Ishikawa (cell line): ENCODE results near the gene MTFP1.

ENCODE experiments used
- CEBPB ChIP-seq: IDR thresholded peaks from 2 replicates; pipeline ENCODE4 v1.6.1; 2012
- CREB1 ChIP-seq: IDR thresholded peaks from 2 replicates; pipeline ENCODE4 v1.6.1; 2012; ENCODE audit warnings: low read depth
- EGR1 ChIP-seq: IDR thresholded peaks from 2 replicates; pipeline ENCODE4 v1.6.1; 2012
- EP300 ChIP-seq: IDR thresholded peaks from 2 replicates; pipeline ENCODE4 v1.6.1; 2012; ENCODE audit warnings: borderline replicate concordance
- FOXM1 ChIP-seq: IDR thresholded peaks from 2 replicates; pipeline ENCODE4 v1.6.1; 2012; ENCODE audit warnings: low read depth, borderline replicate concordance
- MAX ChIP-seq: IDR thresholded peaks from 2 replicates; pipeline ENCODE4 v1.6.1; 2012
- NFIC ChIP-seq: IDR thresholded peaks from 2 replicates; pipeline ENCODE4 v1.6.1; 2012
- RAD21 ChIP-seq: IDR thresholded peaks from 2 replicates; pipeline ENCODE4 v1.6.1; 2012; ENCODE audit warnings: low read depth
- REST ChIP-seq: IDR thresholded peaks from 2 replicates; pipeline ENCODE4 v1.6.1; 2012; ENCODE audit warnings: low read depth, mild to moderate bottlenecking
- TAF1 ChIP-seq: IDR thresholded peaks from 2 replicates; pipeline ENCODE4 v1.6.1; 2012; ENCODE audit warnings: low read depth, mild to moderate bottlenecking
- TCF12 ChIP-seq: IDR thresholded peaks from 2 replicates; pipeline ENCODE4 v1.6.1; 2012; ENCODE audit warnings: low read depth
- TEAD4 ChIP-seq: IDR thresholded peaks from 2 replicates; pipeline ENCODE4 v1.6.1; 2012
- USF1 ChIP-seq: IDR thresholded peaks from 2 replicates; pipeline ENCODE4 v1.6.1; 2012
- YY1 ChIP-seq: IDR thresholded peaks from 2 replicates; pipeline ENCODE4 v1.6.1; 2012; ENCODE audit warnings: low read depth
- ZBTB7A ChIP-seq: IDR thresholded peaks from 2 replicates; pipeline ENCODE4 v1.6.1; 2012; ENCODE audit warnings: low read depth

The MTFP1 gene

GRCh38 chr22:30434843-30435242 is 9.3 kb downstream of the MTFP1 start:
- TF ChIP-seq USF1: no peak
- no peak for TF ChIP-seq FOXM1
- TF ChIP-seq EP300: no peak

- TF ChIP-seq MAX (no peak), ZBTB7A (no peak), TEAD4 (no peak), USF1 (no peak), CEBPB (no peak), RAD21 (no peak), YY1 (no peak), EGR1 (no peak), FOXM1 (no peak), REST (no peak), TCF12 (no peak), TAF1 (no peak), NFIC (no peak), CREB1 (no peak), EP300 (no peak)
Observed at GRCh38 chr22:30435674-30436126, 10.1 kb downstream of the MTFP1 start.

GRCh38 chr22:30436196-30436595 is 10.6 kb downstream of the MTFP1 start:
- no peak for TF ChIP-seq RAD21
- TF ChIP-seq TAF1: no peak
- TF ChIP-seq YY1: no peak
- no peak for TF ChIP-seq TCF12
- no peak for TF ChIP-seq CREB1
- no peak for TF ChIP-seq REST
- TF ChIP-seq FOXM1: no peak
- no peak for TF ChIP-seq CEBPB

GRCh38 chr22:30438559-30438958 is 13.0 kb downstream of the MTFP1 start:
- TF ChIP-seq CREB1 (no peak), YY1 (no peak), TCF12 (no peak)

- TF ChIP-seq USF1: no peak
- TF ChIP-seq TAF1: no peak
- TF ChIP-seq TCF12: no peak
- TF ChIP-seq CREB1: no peak
- no peak for TF ChIP-seq CEBPB
- TF ChIP-seq EGR1: no peak
- no peak for TF ChIP-seq FOXM1
- TF ChIP-seq EP300: no peak
- TF ChIP-seq MAX: no peak
- no peak for TF ChIP-seq RAD21
- no peak for TF ChIP-seq TEAD4
- TF ChIP-seq YY1: no peak
- no peak for TF ChIP-seq ZBTB7A
- TF ChIP-seq NFIC: no peak
Observed at GRCh38 chr22:30439226-30439625, 13.7 kb downstream of the MTFP1 start.

GRCh38 chr22:30439836-30440235 is 14.3 kb downstream of the MTFP1 start:
- TF ChIP-seq TEAD4 (no peak), NFIC (no peak), ZBTB7A (no peak), TCF12 (no peak), CREB1 (no peak), FOXM1 (no peak), CEBPB (no peak), YY1 (no peak), MAX (no peak), REST (no peak), RAD21 (no peak)
